HTERT RPE-1 (cell line): ENCODE measurements around the gene SECISBP2L.
"Not testable (repeated sequence)": the region's sequence is repeated elsewhere in the genome, so short reads cannot be mapped to it uniquely, and the experiment has no call there.

Source experiments
- in situ Hi-C: fragments of 300-500 bp; cut with MboI; formaldehyde crosslinking; loops from 4 replicates; pipeline ENCODE4 v1.14.3; 2020; ENCODE audit warnings: low sequenced_read_pairs

The SECISBP2L gene

GRCh38 chr15:49046220-49047102 is at the start of gene SECISBP2L:
Gene SECISBP2L, minus strand, starts transcription at chr15:49046446. Its CDS starts 147 bp downstream, at chr15:49046299.
- in situ Hi-C loops = no loop called here

GRCh38 chr15:49094923-49095322 is 48.7 kb upstream of the SECISBP2L start:
- in situ Hi-C loops = no loop called here

- in situ Hi-C loops = no loop called here
These were observed 47.2 kb upstream of the SECISBP2L start for GRCh38 chr15:49093252-49094105.

- in situ Hi-C loops = no loop called here
These were observed 42.8 kb upstream of the SECISBP2L start for GRCh38 chr15:49088996-49089395.

- in situ Hi-C loops = no loop called here
These were observed 39.6 kb upstream of the SECISBP2L start for GRCh38 chr15:49085696-49086459.

- in situ Hi-C loops = no loop called here
These were observed 38.0 kb upstream of the SECISBP2L start for GRCh38 chr15:49084285-49084570.

- in situ Hi-C loops = no loop called here
These were observed 37.4 kb upstream of the SECISBP2L start for GRCh38 chr15:49083401-49084284.

GRCh38 chr15:49082960-49083359 is 36.7 kb upstream of the SECISBP2L start:
- in situ Hi-C loops = no loop called here

- in situ Hi-C loops = no loop called here
These were observed 33.2 kb upstream of the SECISBP2L start for GRCh38 chr15:49079340-49080039.

GRCh38 chr15:49075881-49076280 is 29.6 kb upstream of the SECISBP2L start:
- in situ Hi-C loops = no loop called here

- in situ Hi-C loops = not testable (repeated sequence)
These were observed 28.5 kb upstream of the SECISBP2L start for GRCh38 chr15:49074589-49075287.

GRCh38 chr15:49066372-49066771 is 20.1 kb upstream of the SECISBP2L start:
- in situ Hi-C loops = no loop called here

GRCh38 chr15:49064884-49065283 is 18.6 kb upstream of the SECISBP2L start:
- in situ Hi-C loops = no loop called here

- in situ Hi-C loops = no loop called here
These were observed 18.0 kb upstream of the SECISBP2L start for GRCh38 chr15:49064281-49064653.

- in situ Hi-C loops = no loop called here
These were observed 17.4 kb upstream of the SECISBP2L start for GRCh38 chr15:49063402-49064280.

- in situ Hi-C loops = no loop called here
These were observed 16.7 kb upstream of the SECISBP2L start for GRCh38 chr15:49062900-49063299.

- in situ Hi-C loops = no loop called here
These were observed 14.7 kb upstream of the SECISBP2L start for GRCh38 chr15:49060710-49061495.
